AG10803 (cell line): Measurements from ENCODE around the gene RANBP17.

ENCODE experiments used
- DNase-seq: peaks from one replicate; pipeline ENCODE4 v3.0.0; 2010; ENCODE audit warnings: low read depth
- H3K4me3 ChIP-seq: 2 replicates; pipeline ENCODE4 v1.5.1; 2011; ENCODE audit warnings: mild to moderate bottlenecking, low read length, control low read depth
- TF ChIP-seq, protein P1 (sequence below): conservative IDR thresholded peaks from 2 replicates; pipeline ENCODE4 v1.5.1; 2011; ENCODE audit warnings: mild to moderate bottlenecking, low read length, control low read depth, inconsistent platforms

Gene RANBP17

DNA sequence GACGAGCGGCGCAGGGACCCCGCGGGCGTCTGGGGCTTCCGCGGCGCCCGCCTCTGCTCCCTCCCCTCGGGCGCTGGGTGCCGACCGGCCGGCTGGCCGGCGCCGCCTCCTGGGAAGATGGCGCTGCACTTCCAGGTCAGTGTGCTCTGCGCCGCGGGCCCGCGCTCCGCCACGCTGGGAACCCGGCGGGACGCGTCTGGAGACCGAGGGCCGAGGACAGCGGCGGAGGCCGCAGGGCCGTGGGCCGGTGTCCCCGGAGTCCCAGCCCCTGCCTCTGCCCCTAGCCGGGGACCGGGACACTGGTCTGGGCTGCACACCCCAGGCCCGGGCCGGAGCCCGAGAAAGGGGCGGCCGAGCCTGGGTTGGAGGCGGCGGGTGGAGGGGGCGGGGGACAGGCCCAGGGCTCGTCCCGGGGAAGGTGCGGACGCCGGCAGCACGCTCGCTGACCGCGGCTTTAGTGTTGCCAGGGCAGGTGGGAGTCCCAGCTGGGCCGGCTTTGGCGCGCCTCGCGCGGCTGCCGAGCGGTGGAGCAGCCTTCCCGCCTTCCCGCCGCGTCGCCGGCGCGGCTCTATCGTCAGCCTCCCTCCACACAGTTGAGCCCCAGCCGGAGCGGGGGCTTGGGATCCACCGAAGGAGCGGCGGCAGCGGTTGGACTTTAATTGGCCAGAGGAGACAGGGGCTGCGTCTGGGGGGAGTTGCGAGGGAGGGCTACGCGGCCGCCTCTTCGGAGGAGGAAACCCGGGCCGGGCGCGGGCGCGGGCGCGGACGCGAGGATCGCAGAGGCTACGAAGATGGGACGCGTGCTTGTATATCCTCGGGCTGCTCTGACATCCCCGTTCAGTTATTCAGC is at the start of gene RANBP17:
RANBP17 (plus strand) TSS at position 102 of the 850 bp plus-strand sequence.
- DNase-seq, result peak; percentile 67
- H3K4me3 ChIP-seq, result peak within 1 kb of the TSS; percentile 69
- TF ChIP-seq, protein P1, sequence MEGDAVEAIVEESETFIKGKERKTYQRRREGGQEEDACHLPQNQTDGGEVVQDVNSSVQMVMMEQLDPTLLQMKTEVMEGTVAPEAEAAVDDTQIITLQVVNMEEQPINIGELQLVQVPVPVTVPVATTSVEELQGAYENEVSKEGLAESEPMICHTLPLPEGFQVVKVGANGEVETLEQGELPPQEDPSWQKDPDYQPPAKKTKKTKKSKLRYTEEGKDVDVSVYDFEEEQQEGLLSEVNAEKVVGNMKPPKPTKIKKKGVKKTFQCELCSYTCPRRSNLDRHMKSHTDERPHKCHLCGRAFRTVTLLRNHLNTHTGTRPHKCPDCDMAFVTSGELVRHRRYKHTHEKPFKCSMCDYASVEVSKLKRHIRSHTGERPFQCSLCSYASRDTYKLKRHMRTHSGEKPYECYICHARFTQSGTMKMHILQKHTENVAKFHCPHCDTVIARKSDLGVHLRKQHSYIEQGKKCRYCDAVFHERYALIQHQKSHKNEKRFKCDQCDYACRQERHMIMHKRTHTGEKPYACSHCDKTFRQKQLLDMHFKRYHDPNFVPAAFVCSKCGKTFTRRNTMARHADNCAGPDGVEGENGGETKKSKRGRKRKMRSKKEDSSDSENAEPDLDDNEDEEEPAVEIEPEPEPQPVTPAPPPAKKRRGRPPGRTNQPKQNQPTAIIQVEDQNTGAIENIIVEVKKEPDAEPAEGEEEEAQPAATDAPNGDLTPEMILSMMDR, result no peak

DNA sequence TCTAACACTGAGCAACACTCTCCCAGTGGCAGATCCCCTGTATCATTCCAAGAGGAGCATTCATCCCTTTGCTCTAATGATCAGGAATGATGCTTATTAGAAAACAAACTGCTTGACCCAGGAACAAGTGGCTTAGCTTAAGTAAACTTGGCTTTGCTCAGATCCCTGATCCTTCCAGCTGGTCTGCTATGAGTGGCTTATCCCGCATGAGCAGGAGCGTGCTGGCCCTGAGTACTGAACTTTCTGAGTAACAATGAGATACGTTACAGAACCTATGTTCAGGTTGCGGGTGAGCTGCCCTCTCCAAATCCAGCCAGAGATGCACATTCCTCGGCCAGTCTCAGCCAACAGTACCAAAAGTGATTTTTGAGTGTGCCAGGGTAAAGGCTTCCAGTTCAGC is 48.6 kb upstream of the RANBP17 start:
- no peak overlapping the region for H3K4me3 ChIP-seq
- TF ChIP-seq, protein P1, result no peak
- DNase-seq, result no peak

DNA sequence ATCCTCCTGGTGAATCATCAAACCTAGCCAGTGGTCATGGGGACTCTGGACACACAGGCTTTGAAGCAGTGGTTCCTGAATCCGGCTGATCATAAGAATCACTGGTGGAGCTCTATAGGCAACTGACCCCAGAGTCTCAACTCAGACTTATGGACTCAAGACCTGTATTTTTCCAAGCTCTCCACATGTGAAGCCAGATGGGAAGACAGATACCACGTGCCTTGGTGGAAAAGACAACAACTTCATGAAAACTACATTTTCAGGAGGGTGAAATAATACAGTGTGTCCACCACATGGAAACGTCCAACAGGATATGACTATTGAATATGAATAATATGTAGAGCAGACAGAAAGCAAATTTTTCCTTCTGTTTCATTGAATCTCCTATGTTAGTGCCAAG is 44.6 kb upstream of the RANBP17 start:
- H3K4me3 ChIP-seq, result no peak overlapping the region
- no peak for DNase-seq
- TF ChIP-seq, protein P1, result no peak

DNA sequence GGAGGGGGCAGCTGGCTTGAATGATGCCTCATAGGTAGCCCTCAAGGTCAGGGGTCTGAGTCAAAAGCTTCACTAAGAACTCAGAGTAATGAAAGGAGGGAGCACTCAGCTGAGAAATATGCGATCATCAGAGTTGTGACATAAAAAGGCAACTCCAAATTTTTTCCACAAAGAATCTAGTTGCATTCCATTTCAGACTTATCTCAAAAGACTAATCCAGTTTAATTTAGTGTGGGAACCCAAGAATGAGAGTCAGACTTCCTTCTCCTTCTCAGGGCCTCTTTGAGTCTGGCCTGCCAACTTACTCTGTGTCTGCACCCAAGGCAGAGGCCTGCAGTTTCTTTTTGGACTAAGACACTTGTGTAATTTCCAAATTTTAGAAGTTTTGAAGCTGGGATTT is 43.6 kb upstream of the RANBP17 start:
- DNase-seq, result peak; percentile 75
- TF ChIP-seq, protein P1, result no peak
- H3K4me3 ChIP-seq, result no peak overlapping the region

DNA sequence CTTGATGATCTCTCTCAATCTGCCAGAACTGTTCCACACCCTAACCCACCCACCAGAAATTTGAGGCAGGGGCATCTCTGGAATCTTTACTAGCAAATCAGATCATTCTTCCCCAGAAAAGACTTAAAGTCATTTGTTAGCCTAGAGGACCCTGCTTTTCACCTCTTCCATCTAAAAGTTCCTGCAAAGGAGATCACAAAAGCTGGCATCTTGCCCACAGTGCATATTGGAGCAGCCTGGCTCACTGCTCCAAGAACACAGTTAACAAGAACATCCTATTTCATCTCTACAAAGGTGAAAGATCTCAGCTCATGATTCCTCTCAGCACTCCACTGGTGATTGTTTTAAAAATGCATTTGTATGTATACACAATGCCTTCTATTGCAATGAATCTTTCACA is 42.0 kb upstream of the RANBP17 start:
- no peak for DNase-seq
- H3K4me3 ChIP-seq, result no peak overlapping the region
- TF ChIP-seq, protein P1, result no peak

DNA sequence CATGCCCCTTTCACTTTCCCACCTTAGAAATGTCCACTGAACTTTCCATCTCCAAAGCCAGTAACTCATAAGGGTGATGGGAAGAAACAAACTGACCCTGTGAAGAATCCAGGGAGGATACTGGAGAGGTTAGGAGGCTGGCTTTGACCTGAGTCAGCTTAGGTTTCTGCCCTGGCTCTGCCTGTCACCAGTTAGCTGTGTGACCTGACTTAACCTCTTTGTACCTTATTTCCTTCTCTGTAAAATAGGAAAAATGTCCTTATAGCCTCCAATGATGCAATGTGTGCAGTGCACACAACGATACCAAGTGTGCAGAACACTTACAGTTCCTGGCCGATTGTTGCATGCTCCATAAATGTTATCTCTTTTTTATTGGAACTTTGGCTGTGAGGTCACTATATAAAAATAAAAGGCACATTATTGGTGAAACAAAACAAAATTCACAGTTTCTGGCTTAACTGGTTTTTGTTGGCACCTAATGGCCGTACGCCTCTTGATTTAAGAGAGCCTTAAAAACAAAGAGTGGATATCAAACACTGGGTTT is 40.5 kb upstream of the RANBP17 start:
- DNase-seq, result no peak
- TF ChIP-seq, protein P1, result no peak
- H3K4me3 ChIP-seq, result no peak overlapping the region

DNA sequence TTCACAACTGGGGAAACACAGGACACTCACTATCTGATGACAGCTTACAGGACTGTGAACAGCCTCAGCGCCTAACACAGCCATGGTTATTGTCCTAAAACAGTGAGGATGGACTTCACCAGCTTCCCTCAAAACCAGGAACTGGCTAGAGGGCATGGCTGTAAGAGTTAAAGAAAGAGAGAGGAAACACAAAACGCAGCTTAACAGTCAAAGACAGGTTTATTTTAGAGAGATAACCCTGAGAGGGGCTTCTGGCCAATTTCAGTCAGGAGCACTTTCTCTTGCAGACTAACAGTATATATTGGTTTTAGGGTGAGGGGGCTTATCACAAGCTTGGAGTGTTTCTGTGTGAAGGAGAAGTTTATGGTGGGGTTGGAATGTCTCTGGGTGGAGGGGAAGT is 35.7 kb upstream of the RANBP17 start:
- no peak for DNase-seq
- H3K4me3 ChIP-seq, result no peak overlapping the region
- TF ChIP-seq, protein P1, result no peak
